GM13977 (cell line): Measurements from ENCODE around the gene GRM2.
"Not testable (repeated sequence)": the region's sequence is repeated elsewhere in the genome, so short reads cannot be mapped to it uniquely, and the experiment has no call there.

ENCODE experiments used
- DNase-seq: peaks from one replicate; pipeline ENCODE4 v3.0.0; 2012; ENCODE audit warnings: low spot score
- in situ Hi-C: fragments of 300-500 bp; cut with MboI; formaldehyde crosslinking; loops from one replicate; pipeline ENCODE4 v1.12.0; 2022; ENCODE audit warnings: low sequenced_read_pairs, low pct_unique_long_range_greater_than_20kb, mixed read lengths, inconsistent platforms; ENCODE audit not compliant: unreplicated experiment
- TF ChIP-seq, protein P1 (sequence below): IDR thresholded peaks from 2 replicates; pipeline ENCODE4 v1.5.1; 2012; ENCODE audit warnings: mild to moderate bottlenecking, control low read depth; ENCODE audit not compliant: insufficient read depth; ENCODE audit errors: extremely low read depth, missing control alignments

Gene GRM2

GRCh38 chr3:51747840-51748239 lies 41.0 kb downstream of the GRM2 start:
- in situ Hi-C loops = no loop called here
- DNase-seq = no peak
- TF ChIP-seq, protein P1, sequence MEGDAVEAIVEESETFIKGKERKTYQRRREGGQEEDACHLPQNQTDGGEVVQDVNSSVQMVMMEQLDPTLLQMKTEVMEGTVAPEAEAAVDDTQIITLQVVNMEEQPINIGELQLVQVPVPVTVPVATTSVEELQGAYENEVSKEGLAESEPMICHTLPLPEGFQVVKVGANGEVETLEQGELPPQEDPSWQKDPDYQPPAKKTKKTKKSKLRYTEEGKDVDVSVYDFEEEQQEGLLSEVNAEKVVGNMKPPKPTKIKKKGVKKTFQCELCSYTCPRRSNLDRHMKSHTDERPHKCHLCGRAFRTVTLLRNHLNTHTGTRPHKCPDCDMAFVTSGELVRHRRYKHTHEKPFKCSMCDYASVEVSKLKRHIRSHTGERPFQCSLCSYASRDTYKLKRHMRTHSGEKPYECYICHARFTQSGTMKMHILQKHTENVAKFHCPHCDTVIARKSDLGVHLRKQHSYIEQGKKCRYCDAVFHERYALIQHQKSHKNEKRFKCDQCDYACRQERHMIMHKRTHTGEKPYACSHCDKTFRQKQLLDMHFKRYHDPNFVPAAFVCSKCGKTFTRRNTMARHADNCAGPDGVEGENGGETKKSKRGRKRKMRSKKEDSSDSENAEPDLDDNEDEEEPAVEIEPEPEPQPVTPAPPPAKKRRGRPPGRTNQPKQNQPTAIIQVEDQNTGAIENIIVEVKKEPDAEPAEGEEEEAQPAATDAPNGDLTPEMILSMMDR = no peak

- in situ Hi-C loops = no loop called here
- TF ChIP-seq, protein P1 = no peak
- DNase-seq = no peak
These were observed 41.5 kb downstream of the GRM2 start for GRCh38 chr3:51748327-51748726.

- DNase-seq = no peak
- in situ Hi-C loops = no loop called here
- TF ChIP-seq, protein P1 = no peak
These were observed 44.0 kb downstream of the GRM2 start for GRCh38 chr3:51750878-51751277.

DNA sequence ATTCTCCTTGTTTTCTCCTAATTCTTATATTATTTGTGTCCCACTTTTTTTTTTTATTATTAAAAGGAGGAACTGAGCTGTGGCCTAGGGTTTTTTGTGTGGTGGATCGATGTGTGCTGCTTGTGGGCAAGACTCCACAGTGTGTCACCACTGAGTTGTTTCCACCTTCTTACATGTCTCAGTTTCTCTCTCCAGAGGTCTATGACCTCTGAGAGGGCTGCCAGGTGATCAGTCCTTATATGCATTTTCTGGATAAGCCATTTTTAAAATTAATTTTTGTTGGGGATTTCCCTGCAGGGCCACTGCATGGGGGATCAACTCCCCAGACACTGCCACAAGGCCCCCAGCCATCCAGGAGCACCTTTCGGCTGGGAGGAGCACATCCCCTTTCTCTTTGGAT lies 44.4 kb downstream of the GRM2 start:
- in situ Hi-C loops = no loop called here
- TF ChIP-seq, protein P1 = no peak
- DNase-seq = no peak

DNA sequence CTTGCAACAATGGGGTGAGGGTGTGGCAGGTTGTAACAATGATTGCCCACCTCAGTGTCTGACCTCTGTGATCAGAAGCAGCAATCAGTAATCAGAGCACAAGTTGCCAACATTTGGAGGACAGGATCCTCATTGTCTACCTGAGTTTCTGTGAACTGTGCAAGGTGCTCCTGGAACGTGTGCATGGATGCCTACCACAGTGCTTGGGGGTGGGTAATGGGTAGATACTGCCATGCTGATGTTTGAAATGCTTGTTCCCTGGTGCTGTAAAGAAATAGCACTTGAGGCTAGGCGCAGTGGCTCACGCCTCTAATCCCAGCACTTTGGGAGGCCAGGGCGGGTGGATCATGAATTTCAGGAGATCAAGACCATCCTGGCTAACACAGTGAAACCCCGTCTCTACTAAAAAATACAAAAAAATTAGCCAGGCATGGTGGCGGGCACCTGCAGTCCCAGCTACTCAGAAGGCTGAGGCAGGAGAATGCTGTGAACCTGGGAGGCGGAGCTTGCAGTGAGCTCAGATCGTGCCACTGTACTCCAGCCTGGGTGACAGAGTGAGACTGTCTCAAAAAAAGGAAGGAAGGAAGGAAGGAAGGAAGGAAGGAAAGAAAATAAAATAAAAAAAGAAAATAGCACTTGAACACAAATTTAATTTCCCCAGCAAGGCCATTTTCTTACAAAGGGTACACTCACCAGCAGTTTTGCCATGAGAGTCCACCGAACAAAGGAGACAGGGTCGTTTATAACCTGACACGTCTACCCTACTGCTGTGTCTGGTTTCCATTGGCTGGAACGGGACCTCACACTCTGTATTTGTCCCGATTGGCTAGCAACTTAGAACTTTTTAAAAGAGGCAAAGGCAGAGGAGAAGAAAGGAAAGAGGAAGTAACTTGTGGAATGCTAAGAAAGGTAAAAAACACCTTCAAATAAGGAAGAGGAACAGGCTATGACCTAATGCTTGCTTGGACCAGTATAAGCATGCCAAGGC lies 47.2 kb downstream of the GRM2 start:
- DNase-seq, in situ Hi-C loops: not testable (repeated sequence)

- TF ChIP-seq, protein P1 = no peak
- in situ Hi-C loops = no loop called here
- no peak for DNase-seq
These were observed 52.3 kb downstream of the GRM2 start for GRCh38 chr3:51759203-51759602.
